IPS DF 6.9 (cell line): ENCODE results near the gene MGAT4C.
A peak's percentile ranks its signal among the peaks of the same experiment; 100 is the strongest.

Experiments used
- DNase-seq: peaks from one replicate; pipeline ENCODE4 v3.0.0-alpha.2; 2013; ENCODE audit warnings: low read depth, low spot score
- H3K27ac ChIP-seq: one replicate; pipeline ENCODE4 v1.5.1; 2013; ENCODE audit warnings: low read length, control low read depth
- H3K27me3 ChIP-seq: 2 replicates; pipeline ENCODE4 v1.6.1; 2013; ENCODE audit warnings: mild to moderate bottlenecking, low read length; ENCODE audit not compliant: control insufficient read depth, insufficient read depth
- H3K36me3 ChIP-seq: 2 replicates; pipeline ENCODE4 v1.6.1; 2013; ENCODE audit warnings: low read length; ENCODE audit not compliant: control insufficient read depth, insufficient read depth
- H3K4me1 ChIP-seq: 2 replicates; pipeline ENCODE4 v1.6.1; 2013; ENCODE audit warnings: low read length; ENCODE audit not compliant: control insufficient read depth, insufficient read depth
- H3K4me3 ChIP-seq: 2 replicates; pipeline ENCODE4 v1.5.1; 2013; ENCODE audit warnings: mild to moderate bottlenecking, low read length
- H3K9me3 ChIP-seq: 2 replicates; pipeline ENCODE4 v1.6.1; 2013; ENCODE audit warnings: low read length, inconsistent platforms; ENCODE audit not compliant: control insufficient read depth, insufficient read depth
- WGBS: extraction: QIAGEN DNeasy Blood & Tissue Kit; methylation state at CpG from one replicate; pipeline ENCODE4 v1.1.7; 2013; ENCODE audit warnings: mixed read lengths, missing lambda C conversion rate; ENCODE audit not compliant: insufficient read length, insufficient coverage; 5-methylcytosine and 5-hydroxymethylcytosine counted together

Gene MGAT4C

DNA sequence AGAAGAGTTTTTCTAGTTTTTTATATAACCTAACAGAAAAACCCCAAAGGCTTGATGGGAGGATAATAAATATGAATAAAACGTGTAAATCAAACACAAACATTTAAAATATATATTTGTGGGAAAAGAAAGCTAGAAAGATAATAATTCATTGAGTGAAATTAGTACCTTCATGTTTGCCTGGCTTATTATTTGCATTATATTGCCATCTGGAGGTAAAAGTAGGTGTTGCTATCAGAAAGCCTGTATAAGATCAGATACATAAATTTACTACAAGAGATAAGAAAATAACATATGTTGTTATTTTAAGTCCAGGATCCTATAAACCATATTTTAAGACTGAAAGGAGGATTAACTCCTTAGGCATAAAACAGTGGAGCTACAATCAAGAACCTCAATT, 304.4 kb downstream of the MGAT4C start:
- no peaks in the 10 kb centered on the region for H3K36me3 ChIP-seq
- no CpG with 5 or more reads among the region's 1 CpG for WGBS
- no peaks in the 10 kb centered on the region for H3K27me3 ChIP-seq
- H3K4me3 ChIP-seq = no peak overlapping the region
- peaks cover 5% of the 10 kb centered on the region; the same call in 1 of the 2 replicates for H3K4me1 ChIP-seq
- no peak for DNase-seq
- no peak overlapping the region for H3K27ac ChIP-seq
- no peaks in the 10 kb centered on the region for H3K9me3 ChIP-seq

GRCh38 chr12:85949253-85949652, 306.9 kb downstream of the MGAT4C start:
- peak; percentile 54 for DNase-seq
- peaks cover 5% of the 10 kb centered on the region; the same call in 1 of the 2 replicates for H3K4me1 ChIP-seq
- no peaks in the 10 kb centered on the region for H3K36me3 ChIP-seq
- H3K27ac ChIP-seq = peak overlapping the region; percentile 97
- WGBS = no CpG with 5 or more reads among the region's 1 CpG
- no peaks in the 10 kb centered on the region for H3K27me3 ChIP-seq
- no peaks in the 10 kb centered on the region for H3K9me3 ChIP-seq
- H3K4me3 ChIP-seq = no peak overlapping the region

DNA sequence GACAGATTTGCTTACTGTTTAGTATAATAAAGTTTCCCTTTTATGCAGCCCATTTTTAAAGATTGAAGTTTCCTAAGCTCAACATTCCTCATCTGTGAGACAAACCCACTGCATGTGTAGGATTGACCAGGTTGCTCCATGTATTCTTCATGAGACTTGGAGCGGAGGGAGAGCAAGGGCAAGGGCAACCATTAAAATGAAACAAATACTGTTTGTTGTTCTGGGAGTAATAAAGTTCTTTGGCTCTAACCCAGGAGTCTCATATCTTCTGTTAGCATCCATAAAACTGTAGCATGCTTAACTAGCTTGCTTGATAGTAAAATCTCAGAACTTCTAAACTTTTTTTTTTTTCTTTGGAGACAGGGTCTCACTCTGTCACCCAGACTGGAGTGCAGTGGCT, 307.9 kb downstream of the MGAT4C start:
- Histone ChIP-seq H3K4me1 (peaks cover 3% of the 10 kb centered on the region; the same call in 1 of the 2 replicates), H3K27ac (peak overlapping the region; percentile 97), H3K36me3 (no peaks in the 10 kb centered on the region), H3K9me3 (no peaks in the 10 kb centered on the region), H3K4me3 (no peak overlapping the region), H3K27me3 (no peaks in the 10 kb centered on the region)
- WGBS = no CpG with 5 or more reads among the region's 1 CpG
- DNase-seq = no peak

DNA sequence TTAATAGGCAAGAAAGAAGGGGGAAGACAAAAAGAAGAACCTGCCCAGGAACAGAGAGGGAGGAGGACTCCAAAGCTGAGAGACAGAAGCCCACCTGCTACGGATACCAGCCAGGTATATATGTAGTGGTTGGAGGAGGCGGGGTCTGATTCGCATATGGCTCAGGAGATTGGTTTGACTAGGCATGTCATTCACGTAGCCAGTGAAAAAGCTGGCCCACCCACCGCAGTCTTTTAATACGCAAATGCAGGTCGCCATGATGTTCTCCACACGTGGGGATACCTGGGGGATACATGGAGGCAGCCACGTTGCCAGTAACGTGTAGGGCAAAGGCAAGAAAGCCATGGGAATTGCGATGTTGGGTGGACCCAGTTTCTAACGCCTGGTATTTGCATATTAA, 308.9 kb downstream of the MGAT4C start:
- H3K36me3 ChIP-seq = no peaks in the 10 kb centered on the region
- H3K4me3 ChIP-seq = no peak overlapping the region
- no peaks in the 10 kb centered on the region for H3K27me3 ChIP-seq
- no peaks in the 10 kb centered on the region for H3K9me3 ChIP-seq
- no CpG with 5 or more reads among the region's 12 CpGs for WGBS
- no peak overlapping the region for H3K27ac ChIP-seq
- H3K4me1 ChIP-seq = peaks cover 3% of the 10 kb centered on the region; the same call in 1 of the 2 replicates
- DNase-seq = no peak

DNA sequence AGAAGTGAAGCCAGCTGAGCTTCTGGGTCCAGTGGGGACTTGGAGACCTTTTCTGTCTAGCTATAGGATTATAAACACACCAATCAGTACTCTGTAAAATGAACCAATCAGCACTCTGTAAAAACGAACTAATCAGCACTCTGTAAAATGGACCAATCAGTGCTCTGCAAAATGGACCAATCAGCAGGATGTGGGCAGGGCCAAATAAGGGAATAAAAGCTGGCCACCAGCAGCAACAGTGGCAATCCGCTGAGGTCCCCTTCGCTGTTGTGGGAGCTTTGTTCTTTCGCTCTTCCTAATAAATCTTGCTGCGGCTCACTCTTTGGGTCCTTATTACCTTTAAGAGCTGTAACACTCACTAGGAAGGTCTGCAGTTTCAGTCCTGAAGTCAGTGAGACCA, 309.8 kb downstream of the MGAT4C start:
- peaks cover 3% of the 10 kb centered on the region; the same call in 1 of the 2 replicates for H3K4me1 ChIP-seq

GRCh38 chr12:85927166-85927565, 329.0 kb downstream of the MGAT4C start:
- Histone ChIP-seq H3K4me3 (no peak overlapping the region), H3K27ac (no peak overlapping the region), H3K4me1 (no peaks in the 10 kb centered on the region), H3K9me3 (no peaks in the 10 kb centered on the region), H3K27me3 (no peaks in the 10 kb centered on the region), H3K36me3 (no peaks in the 10 kb centered on the region)
- no peak for DNase-seq

More for the DNA sequence above, 309.8 kb downstream of the MGAT4C start:
- Histone ChIP-seq H3K36me3 (no peaks in the 10 kb centered on the region), H3K27me3 (no peaks in the 10 kb centered on the region), H3K4me3 (no peak overlapping the region), H3K9me3 (no peaks in the 10 kb centered on the region), H3K27ac (no peak overlapping the region)
- no CpG with 5 or more reads among the region's 5 CpGs for WGBS
- no peak for DNase-seq

DNA sequence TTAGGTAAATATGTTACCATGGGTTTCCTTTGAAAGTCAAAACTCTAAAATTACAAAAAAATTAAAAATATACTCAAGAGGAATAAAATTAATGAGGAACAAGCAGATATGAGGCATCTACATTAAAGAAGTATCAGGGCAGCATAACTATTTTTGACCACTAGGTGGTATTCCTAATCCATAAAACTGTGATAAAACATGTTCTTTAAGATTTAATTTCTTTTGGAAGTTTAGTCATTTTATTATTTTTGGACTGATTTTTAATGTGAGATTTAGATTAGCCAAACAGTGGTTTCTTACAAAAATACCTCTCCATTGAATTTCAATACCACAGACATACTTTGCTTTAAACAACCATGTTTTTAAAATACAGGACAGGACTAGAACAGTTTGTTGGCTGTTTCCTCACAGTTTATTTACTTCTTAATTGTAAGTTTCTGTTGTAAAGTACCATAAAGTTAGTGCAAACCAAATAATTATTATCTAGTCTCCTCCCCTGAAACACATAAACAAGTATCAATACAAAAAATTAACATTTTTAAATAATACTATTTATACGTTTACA, 332.3 kb downstream of the MGAT4C start:
- no peak overlapping the region for H3K27ac ChIP-seq
- no peak overlapping the region for H3K4me3 ChIP-seq

DNA sequence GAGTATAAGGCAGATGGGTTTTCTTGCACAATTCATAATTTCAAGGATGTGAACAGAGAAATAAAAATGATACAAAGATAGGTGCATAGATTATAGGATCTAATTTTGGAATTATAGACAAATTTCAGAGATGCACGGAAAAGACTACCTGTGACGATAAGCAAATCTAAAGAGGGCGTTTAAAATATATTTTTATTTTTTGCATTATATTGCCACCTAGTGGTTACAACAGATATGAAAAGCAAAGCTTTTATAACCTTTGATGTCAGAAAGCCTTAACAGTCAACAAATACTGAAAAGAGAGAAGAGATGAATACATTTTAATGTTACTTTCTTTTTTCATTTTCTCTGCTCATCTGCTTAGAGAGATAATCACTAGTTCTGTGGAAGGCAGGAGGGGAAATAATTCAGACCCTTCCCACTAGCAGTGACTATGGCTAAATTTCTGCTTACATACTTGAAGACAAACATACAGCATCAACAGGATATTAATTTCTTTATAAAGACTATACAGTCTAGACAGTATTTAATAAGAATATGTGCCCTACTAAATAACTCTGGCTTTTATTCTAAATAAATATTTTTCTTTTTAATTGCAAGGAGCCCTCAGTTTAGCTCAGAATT, 335.8 kb downstream of the MGAT4C start:
- WGBS = no CpG with 5 or more reads among the region's 3 CpGs
- Histone ChIP-seq H3K27ac (no peak overlapping the region), H3K4me1 (no peaks in the 10 kb centered on the region), H3K36me3 (no peaks in the 10 kb centered on the region), H3K4me3 (no peak overlapping the region), H3K9me3 (no peaks in the 10 kb centered on the region), H3K27me3 (no peaks in the 10 kb centered on the region)
- no peak for DNase-seq

More for the DNA sequence above, 332.3 kb downstream of the MGAT4C start:
- H3K27me3 ChIP-seq = no peaks in the 10 kb centered on the region
- H3K4me1 ChIP-seq = no peaks in the 10 kb centered on the region
- no peaks in the 10 kb centered on the region for H3K36me3 ChIP-seq
- no peak for DNase-seq
- H3K9me3 ChIP-seq = no peaks in the 10 kb centered on the region
- WGBS = 100% methylated on average over 1 of the region's 1 CpG
